ENCODE results near the gene CCDC142.

The CCDC142 gene

DNA sequence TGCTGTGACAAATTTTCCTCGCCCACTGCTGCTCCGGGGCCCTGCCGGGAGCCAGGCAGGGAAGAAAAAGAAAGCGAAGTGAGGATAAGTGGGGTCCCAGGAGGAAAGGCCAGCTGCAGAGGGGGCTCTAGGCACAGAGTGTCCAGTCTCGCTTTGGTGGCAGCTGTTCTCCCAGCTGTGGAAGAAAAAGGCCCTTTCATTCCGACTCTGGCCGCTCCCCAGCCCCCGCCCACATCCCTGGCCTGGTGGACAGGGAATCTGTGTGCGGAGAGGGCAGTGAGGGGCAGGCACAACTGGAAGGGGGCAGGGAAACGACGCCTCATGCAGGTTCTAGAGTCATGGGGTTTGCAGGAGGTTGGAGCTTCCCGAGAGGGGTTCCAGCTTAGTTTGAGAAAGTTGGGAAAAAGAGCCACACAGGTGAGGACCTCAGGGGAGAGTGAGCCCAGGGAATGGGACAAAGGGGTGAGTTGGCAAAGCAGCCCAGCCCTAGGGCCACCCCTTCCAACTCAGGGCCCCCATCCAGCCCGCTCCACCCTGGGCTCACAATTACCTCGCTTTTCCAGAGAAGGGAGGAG is 42.9 kb downstream of the CCDC142 start:
- no peak for TF ChIP-seq TAF1 (IDR thresholded peaks at IDR 0.05; ENCODE audit: borderline replicate concordance, insufficient read depth, low read length)
- no peak; the same call in 1 of the 2 replicates for TF ChIP-seq POLR2AphosphoS5 (IDR thresholded peaks at IDR 0.05; ENCODE audit: low read depth, low read length)
- TF ChIP-seq, protein P1, sequence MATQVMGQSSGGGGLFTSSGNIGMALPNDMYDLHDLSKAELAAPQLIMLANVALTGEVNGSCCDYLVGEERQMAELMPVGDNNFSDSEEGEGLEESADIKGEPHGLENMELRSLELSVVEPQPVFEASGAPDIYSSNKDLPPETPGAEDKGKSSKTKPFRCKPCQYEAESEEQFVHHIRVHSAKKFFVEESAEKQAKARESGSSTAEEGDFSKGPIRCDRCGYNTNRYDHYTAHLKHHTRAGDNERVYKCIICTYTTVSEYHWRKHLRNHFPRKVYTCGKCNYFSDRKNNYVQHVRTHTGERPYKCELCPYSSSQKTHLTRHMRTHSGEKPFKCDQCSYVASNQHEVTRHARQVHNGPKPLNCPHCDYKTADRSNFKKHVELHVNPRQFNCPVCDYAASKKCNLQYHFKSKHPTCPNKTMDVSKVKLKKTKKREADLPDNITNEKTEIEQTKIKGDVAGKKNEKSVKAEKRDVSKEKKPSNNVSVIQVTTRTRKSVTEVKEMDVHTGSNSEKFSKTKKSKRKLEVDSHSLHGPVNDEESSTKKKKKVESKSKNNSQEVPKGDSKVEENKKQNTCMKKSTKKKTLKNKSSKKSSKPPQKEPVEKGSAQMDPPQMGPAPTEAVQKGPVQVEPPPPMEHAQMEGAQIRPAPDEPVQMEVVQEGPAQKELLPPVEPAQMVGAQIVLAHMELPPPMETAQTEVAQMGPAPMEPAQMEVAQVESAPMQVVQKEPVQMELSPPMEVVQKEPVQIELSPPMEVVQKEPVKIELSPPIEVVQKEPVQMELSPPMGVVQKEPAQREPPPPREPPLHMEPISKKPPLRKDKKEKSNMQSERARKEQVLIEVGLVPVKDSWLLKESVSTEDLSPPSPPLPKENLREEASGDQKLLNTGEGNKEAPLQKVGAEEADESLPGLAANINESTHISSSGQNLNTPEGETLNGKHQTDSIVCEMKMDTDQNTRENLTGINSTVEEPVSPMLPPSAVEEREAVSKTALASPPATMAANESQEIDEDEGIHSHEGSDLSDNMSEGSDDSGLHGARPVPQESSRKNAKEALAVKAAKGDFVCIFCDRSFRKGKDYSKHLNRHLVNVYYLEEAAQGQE (IDR thresholded peaks at IDR 0.05; ENCODE audit: insufficient read depth in 1 of 2, low read depth in 2 of 2, low read length in 2 of 2) = no peak
- no peak for TF ChIP-seq SIN3A (IDR thresholded peaks at IDR 0.05; ENCODE audit: borderline replicate concordance, insufficient read depth, low read length)
- no peak for TF ChIP-seq FOXP2 (optimal IDR thresholded peaks at IDR 0.05; ENCODE audit: borderline replicate concordance, extremely low read depth, extremely low read length, insufficient read depth)

DNA sequence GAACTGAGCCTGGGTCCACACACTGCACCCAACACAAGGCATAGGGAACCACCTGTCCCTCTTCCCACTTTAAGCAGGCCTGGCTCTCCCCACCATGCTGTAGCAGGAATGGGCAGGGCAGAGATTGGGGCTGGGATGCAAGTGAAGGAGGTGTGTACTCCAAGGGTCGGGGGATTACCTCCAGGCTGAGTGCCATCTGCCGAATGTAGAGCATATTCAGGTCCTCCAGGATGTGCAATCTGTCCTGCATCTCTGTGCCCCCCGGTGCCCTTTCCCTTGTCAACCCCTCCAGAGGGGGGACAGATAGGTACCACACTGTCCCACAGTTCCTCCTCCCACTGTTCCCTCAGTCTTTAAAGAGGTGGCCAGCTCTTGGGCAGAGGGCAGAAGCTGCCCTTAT is 43.4 kb downstream of the CCDC142 start:
- no peak for TF ChIP-seq FOXP2 (optimal IDR thresholded peaks at IDR 0.05; ENCODE audit: borderline replicate concordance, extremely low read depth, extremely low read length, insufficient read depth)
- TF ChIP-seq POLR2AphosphoS5 (IDR thresholded peaks at IDR 0.05; ENCODE audit: low read depth, low read length) = no peak
- TF ChIP-seq, protein P1 (IDR thresholded peaks at IDR 0.05; ENCODE audit: insufficient read depth in 1 of 2, low read depth in 2 of 2, low read length in 2 of 2) = no peak
- TF ChIP-seq SIN3A (IDR thresholded peaks at IDR 0.05; ENCODE audit: borderline replicate concordance, insufficient read depth, low read length) = no peak
- no peak for TF ChIP-seq TAF1 (IDR thresholded peaks at IDR 0.05; ENCODE audit: borderline replicate concordance, insufficient read depth, low read length)

DNA sequence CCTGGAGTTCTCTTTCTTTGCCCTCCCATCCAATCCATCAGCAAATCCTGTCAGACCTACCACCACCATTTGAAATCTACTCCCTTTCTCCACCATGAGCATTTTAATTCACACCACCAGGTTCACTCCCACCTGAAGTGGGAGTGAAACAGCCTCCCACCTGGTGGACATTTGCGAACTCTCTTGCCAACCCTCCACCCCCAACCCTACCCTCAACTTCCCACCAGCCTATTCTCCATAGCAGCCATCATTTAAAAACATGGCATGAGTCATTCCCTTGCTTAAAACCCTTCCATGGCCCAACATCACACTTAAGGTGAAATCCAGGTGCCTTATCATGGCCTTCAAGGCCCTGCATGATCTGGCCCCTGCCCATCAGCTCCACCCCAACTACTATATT is 44.5 kb downstream of the CCDC142 start:
- no peak for TF ChIP-seq SIN3A (IDR thresholded peaks at IDR 0.05; ENCODE audit: borderline replicate concordance, insufficient read depth, low read length)
- no peak for TF ChIP-seq TAF1 (IDR thresholded peaks at IDR 0.05; ENCODE audit: borderline replicate concordance, insufficient read depth, low read length)
- no peak for TF ChIP-seq POLR2AphosphoS5 (IDR thresholded peaks at IDR 0.05; ENCODE audit: low read depth, low read length)
- TF ChIP-seq, protein P1 (IDR thresholded peaks at IDR 0.05; ENCODE audit: insufficient read depth in 1 of 2, low read depth in 2 of 2, low read length in 2 of 2) = no peak
- no peak for TF ChIP-seq FOXP2 (optimal IDR thresholded peaks at IDR 0.05; ENCODE audit: borderline replicate concordance, extremely low read depth, extremely low read length, insufficient read depth)

DNA sequence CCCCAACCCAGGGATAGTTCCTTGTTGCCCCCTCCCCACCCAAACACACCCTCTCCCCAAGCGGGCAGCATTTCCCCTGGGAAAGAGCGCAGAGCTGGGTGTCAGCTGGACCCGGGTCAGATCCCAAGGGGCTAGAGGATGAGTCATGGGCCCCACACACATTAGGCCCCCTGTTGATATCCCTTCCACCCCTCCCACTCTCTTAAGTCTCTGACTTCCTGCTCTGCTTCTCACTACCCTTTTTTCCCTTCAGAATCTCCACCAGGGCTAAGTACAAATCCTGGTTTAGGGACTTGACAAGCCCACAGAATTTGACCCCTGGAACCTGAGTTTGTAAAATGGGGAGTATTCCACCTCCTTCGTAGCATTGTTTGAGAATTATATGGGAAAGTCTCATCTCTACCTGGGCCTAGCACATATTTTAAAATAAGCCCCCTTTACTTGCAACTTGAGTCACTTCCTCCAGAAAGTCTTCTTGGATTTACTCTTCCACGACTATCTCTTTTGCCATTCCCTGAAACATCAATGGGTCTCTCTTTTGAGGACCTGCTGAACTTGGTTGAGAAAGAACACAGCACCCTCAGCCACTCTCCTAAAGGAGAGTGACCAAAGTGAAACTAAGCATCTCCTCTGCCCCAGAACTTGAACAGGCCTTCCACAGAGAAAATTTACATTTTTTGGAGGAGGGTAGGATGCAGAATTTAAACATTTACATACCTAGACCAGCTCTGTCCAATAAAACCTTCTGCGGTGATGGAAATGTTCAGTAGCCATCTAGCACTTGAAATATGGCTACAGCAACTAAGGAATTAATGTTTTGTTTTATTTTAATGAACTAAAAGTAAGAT is 45.7 kb downstream of the CCDC142 start:
- TF ChIP-seq, protein P1 (IDR thresholded peaks at IDR 0.05; ENCODE audit: insufficient read depth in 1 of 2, low read depth in 2 of 2, low read length in 2 of 2) = no peak
- no peak for TF ChIP-seq POLR2AphosphoS5 (IDR thresholded peaks at IDR 0.05; ENCODE audit: low read depth, low read length)
- no peak for TF ChIP-seq FOXP2 (optimal IDR thresholded peaks at IDR 0.05; ENCODE audit: borderline replicate concordance, extremely low read depth, extremely low read length, insufficient read depth)
- no peak for TF ChIP-seq SIN3A (IDR thresholded peaks at IDR 0.05; ENCODE audit: borderline replicate concordance, insufficient read depth, low read length)

All from PFSK-1 (cell line).